Hepatocyte (in vitro differentiated cells): ENCODE data around the gene PMM1. TPM values are rescaled to one million over a fixed set of nuclear protein-coding genes. Genes with fewer than 3 reads are reported as not detected.

ENCODE experiments used
- DNase-seq: peaks from one replicate; pipeline ENCODE4 v3.0.0-alpha.2; 2016; ENCODE audit warnings: low spot score
- H2AFZ ChIP-seq: fragments of 200-600 bp; sonication (generic); 2 replicates; pipeline ENCODE4 v1.6.0; 2016; ENCODE audit warnings: antibody characterized with exemption, mild to moderate bottlenecking
- H3K27ac ChIP-seq: fragments of 200-600 bp; sonication (generic); 2 replicates; pipeline ENCODE4 v1.5.1; 2016; ENCODE audit warnings: mild to moderate bottlenecking
- H3K27me3 ChIP-seq: fragments of 200-600 bp; sonication (generic); 2 replicates; pipeline ENCODE4 v1.6.1; 2016
- H3K36me3 ChIP-seq: fragments of 200-600 bp; sonication (generic); replicated peaks from 2 replicates; pipeline ENCODE4 v1.5.1; 2016; ENCODE audit warnings: low read depth; ENCODE audit not compliant: insufficient read depth
- H3K4me1 ChIP-seq: fragments of 200-600 bp; sonication (generic); 2 replicates; pipeline ENCODE4 v1.5.1; 2016; ENCODE audit warnings: mild to moderate bottlenecking, moderate library complexity; ENCODE audit not compliant: insufficient read depth
- H3K4me2 ChIP-seq: fragments of 200-600 bp; sonication (generic); 2 replicates; pipeline ENCODE4 v1.6.0; 2016
- H3K4me3 ChIP-seq: fragments of 200-600 bp; sonication (generic); 2 replicates; pipeline ENCODE4 v1.5.1; 2016; ENCODE audit warnings: mild to moderate bottlenecking
- H3K79me2 ChIP-seq: fragments of 200-600 bp; sonication (generic); 2 replicates; pipeline ENCODE4 v1.6.0; 2017; ENCODE audit warnings: mild to moderate bottlenecking
- H3K9me2 ChIP-seq: fragments of 200-600 bp; sonication (generic); replicated peaks from 2 replicates; pipeline ENCODE4 v1.6.0; 2017; ENCODE audit warnings: mild to moderate bottlenecking; ENCODE audit not compliant: insufficient read depth
- H3K9me3 ChIP-seq: fragments of 200-600 bp; sonication (generic); 2 replicates; pipeline ENCODE4 v1.5.1; 2016; ENCODE audit warnings: low read depth, mild to moderate bottlenecking
- H4K20me1 ChIP-seq: fragments of 200-600 bp; sonication (generic); 2 replicates; pipeline ENCODE4 v1.6.0; 2016; ENCODE audit warnings: mild to moderate bottlenecking; ENCODE audit not compliant: insufficient read depth, poor library complexity, severe bottlenecking
- CTCF ChIP-seq: fragments of 200-600 bp; sonication (generic); IDR thresholded peaks from 2 replicates; pipeline ENCODE4 v1.5.1; 2016; ENCODE audit warnings: antibody characterized with exemption, mild to moderate bottlenecking; ENCODE audit not compliant: poor library complexity
- EZH2 ChIP-seq: fragments of 200-600 bp; sonication (generic); IDR thresholded peaks from 2 replicates; pipeline ENCODE4 v1.6.1; 2016; ENCODE audit warnings: antibody characterized with exemption, mild to moderate bottlenecking, borderline replicate concordance
- EZH2phosphoT487 ChIP-seq: fragments of 200-600 bp; sonication (generic); IDR thresholded peaks from one replicate; pipeline ENCODE4 v1.6.1; 2018; ENCODE audit warnings: antibody characterized with exemption, mild to moderate bottlenecking, low read depth, moderate library complexity; ENCODE audit not compliant: unreplicated experiment, severe bottlenecking
- WGBS: methylation state at CpG from one replicate; pipeline ENCODE4 v1.1.6; 2016; ENCODE audit warnings: low lambda C conversion rate; ENCODE audit errors: missing lambda C conversion rate; 5-methylcytosine and 5-hydroxymethylcytosine counted together
- polyA plus RNA-seq: library from polyadenylated mRNA; unstranded; fragments of >200 nt; fragmentation: Nextera tagmentation; extraction: Ambion mirVana; gene quantifications from 2 replicates; pipeline ENCODE4 v1.2.1, GENCODE V29; 2016
- total RNA-seq: library from RNA; depleted of rRNA; stranded (reverse); fragments of >200 nt; gene quantifications from 2 replicates; pipeline ENCODE4 v1.2.3, GENCODE V29; 2014

PMM1 gene
- total and polyA plus RNA-seq, 2 experiments from 2014 or later = 36.5 to 68.7 TPM

GRCh38 chr22:41579297-41579996 lies 10.2 kb downstream of the PMM1 start:
- Histone ChIP-seq H2AFZ (no peak overlapping the region), H3K79me2 (no peaks in the 10 kb centered on the region), H3K36me3 (no peaks in the 10 kb centered on the region), H3K9me2 (no peaks in the 10 kb centered on the region), H3K9me3 (no peaks in the 10 kb centered on the region), H3K27ac (no peak overlapping the region), H3K4me3 (no peak overlapping the region), H3K4me2 (no peak overlapping the region), H3K4me1 (no peaks in the 10 kb centered on the region), H3K27me3 (no peaks in the 10 kb centered on the region), H4K20me1 (no peaks in the 10 kb centered on the region)
- no peak for DNase-seq
- WGBS = 95% methylated on average over 12 of the region's 12 CpGs
- TF ChIP-seq EZH2 (no peak), CTCF (no peak), EZH2phosphoT487 (no peak)

- H3K79me2 ChIP-seq = no peaks in the 10 kb centered on the region
- H4K20me1 ChIP-seq = no peaks in the 10 kb centered on the region
- H3K9me2 ChIP-seq = no peaks in the 10 kb centered on the region
- H3K36me3 ChIP-seq = no peaks in the 10 kb centered on the region
- H3K27me3 ChIP-seq = no peaks in the 10 kb centered on the region
- no peak overlapping the region for H2AFZ ChIP-seq
- WGBS = 95% methylated on average over 9 of the region's 9 CpGs
- no peak overlapping the region for H3K4me3 ChIP-seq
- H3K4me2 ChIP-seq = no peak overlapping the region
- no peak for TF ChIP-seq CTCF
- TF ChIP-seq EZH2 = no peak
- TF ChIP-seq EZH2phosphoT487 = no peak
- DNase-seq = no peak
- no peaks in the 10 kb centered on the region for H3K4me1 ChIP-seq
- no peaks in the 10 kb centered on the region for H3K9me3 ChIP-seq
- no peak overlapping the region for H3K27ac ChIP-seq
These were observed 10.8 kb downstream of the PMM1 start for GRCh38 chr22:41578818-41579217.

GRCh38 chr22:41578114-41578513 lies 11.5 kb downstream of the PMM1 start:
- Histone ChIP-seq H3K4me2 (no peak overlapping the region), H3K27ac (no peak overlapping the region), H4K20me1 (no peaks in the 10 kb centered on the region), H3K4me1 (no peaks in the 10 kb centered on the region), H3K4me3 (no peak overlapping the region), H3K79me2 (no peaks in the 10 kb centered on the region), H3K9me2 (no peaks in the 10 kb centered on the region), H3K9me3 (no peaks in the 10 kb centered on the region), H2AFZ (no peak overlapping the region), H3K27me3 (no peaks in the 10 kb centered on the region), H3K36me3 (no peaks in the 10 kb centered on the region)
- no peak for TF ChIP-seq EZH2
- no peak for TF ChIP-seq CTCF
- TF ChIP-seq EZH2phosphoT487 = no peak
- 95% methylated on average over 8 of the region's 8 CpGs for WGBS
- DNase-seq = no peak

GRCh38 chr22:41576877-41577276 lies 12.8 kb downstream of the PMM1 start:
- TF ChIP-seq CTCF (peak; percentile 46), EZH2 (no peak), EZH2phosphoT487 (no peak)

More at GRCh38 chr22:41576877-41577276, 12.8 kb downstream of the PMM1 start:
- H3K4me1 ChIP-seq = no peaks in the 10 kb centered on the region
- no peak overlapping the region for H3K4me2 ChIP-seq
- H3K9me3 ChIP-seq = no peaks in the 10 kb centered on the region
- H4K20me1 ChIP-seq = no peaks in the 10 kb centered on the region
- no peaks in the 10 kb centered on the region for H3K79me2 ChIP-seq
- H3K27me3 ChIP-seq = no peaks in the 10 kb centered on the region
- WGBS = 61% methylated on average over 9 of the region's 9 CpGs
- no peaks in the 10 kb centered on the region for H3K9me2 ChIP-seq
- peak; percentile 74 for DNase-seq
- H3K36me3 ChIP-seq = no peaks in the 10 kb centered on the region
- no peak overlapping the region for H2AFZ ChIP-seq
- H3K27ac ChIP-seq = no peak overlapping the region
- no peak overlapping the region for H3K4me3 ChIP-seq
